SK-N-MC (cell line): Measurements from ENCODE around the gene ANKRD31.

Experiments
- EZH2 ChIP-seq: fragments of 200-600 bp; sonication (generic); IDR thresholded peaks from one replicate; pipeline ENCODE4 v1.6.1; 2017; ENCODE audit warnings: antibody characterized with exemption
- FOXP2 ChIP-seq: optimal IDR thresholded peaks from 2 replicates; pipeline ENCODE3; 2011; ENCODE audit warnings: mild to moderate bottlenecking, moderate library complexity; ENCODE audit not compliant: insufficient read depth; ENCODE audit errors: extremely low read length, control extremely low read depth
- POLR2AphosphoS5 ChIP-seq: IDR thresholded peaks from 2 replicates; pipeline ENCODE4 v1.6.1; 2012; ENCODE audit warnings: mild to moderate bottlenecking, low read depth, low read length, borderline replicate concordance

DNA sequence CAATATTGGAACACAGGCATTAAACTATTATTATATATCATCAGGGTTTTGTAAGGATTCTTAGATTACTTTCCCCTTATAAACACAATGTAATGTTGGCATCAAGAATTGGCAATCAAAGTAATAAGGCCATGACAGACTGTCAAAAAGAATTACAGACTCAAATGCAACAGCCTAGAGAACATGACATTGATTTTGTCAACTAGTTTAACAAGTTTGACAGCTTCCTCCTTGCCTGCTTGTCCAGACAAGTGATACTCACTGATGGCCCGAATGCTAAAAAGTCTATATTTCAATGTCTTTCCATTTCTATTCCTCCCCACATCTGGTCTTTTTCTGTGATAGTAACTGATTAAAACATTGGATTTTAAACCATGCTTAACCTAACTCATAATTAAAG lies 6.4 kb upstream of the ANKRD31 start:
- TF ChIP-seq POLR2AphosphoS5 (no peak), EZH2 (no peak), FOXP2 (no peak)
